HG03175 (cell line): ENCODE results near the gene LRMDA.
"Not testable (repeated sequence)": the region's sequence is repeated elsewhere in the genome, so short reads cannot be mapped to it uniquely, and the experiment has no call there.

Experiments used
- ATAC-seq: cut with Tn5 transposase; IDR thresholded peaks from one replicate; pipeline ENCODE4 v1.9.1; 2021; ENCODE audit warnings: mild to moderate bottlenecking, moderate library complexity; ENCODE audit not compliant: unreplicated experiment

The LRMDA gene

DNA sequence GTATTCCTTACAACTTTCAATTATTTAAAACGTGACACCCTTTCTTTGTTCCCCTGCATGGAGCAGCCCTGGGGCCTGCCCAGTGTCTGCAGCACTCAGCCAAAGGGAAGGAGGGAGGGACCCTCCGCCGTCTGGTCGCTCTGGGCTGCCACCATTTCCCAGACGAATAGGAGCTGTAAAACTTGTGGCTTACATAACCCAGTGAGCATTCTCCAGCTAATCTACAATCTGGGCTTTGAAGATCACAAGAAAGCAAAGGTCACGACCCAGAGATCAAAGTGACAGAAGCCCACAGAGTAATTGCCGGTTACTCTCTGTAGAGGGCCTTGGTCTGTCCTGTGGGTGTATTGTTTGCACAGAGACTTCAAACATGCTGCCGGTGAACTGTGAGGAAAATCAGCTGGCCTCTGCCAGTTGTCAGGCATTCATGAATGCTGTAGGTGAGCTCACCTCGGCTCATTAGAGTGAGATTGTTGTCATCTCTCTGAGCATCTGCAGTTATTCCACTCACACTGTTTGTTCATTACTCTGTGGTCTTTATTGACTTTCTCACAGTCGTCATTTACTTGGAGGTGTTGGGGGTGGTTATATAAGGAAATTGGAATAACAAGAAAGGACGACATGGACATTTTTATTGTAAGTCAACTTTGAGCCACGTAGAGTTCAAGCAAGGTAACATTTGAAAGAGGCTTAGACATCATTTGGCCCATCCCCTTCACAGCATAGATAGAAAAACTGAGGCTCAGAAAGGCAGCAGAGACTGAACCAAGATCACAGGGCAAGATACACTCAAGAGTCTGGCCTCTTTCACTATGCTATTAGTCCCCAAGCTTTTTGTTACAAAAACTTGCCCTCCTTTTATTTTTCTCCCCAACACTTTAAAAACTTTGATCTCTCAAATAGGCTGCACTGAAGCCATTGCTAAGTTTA is 619.8 kb downstream of the LRMDA start:
- no peak for ATAC-seq

DNA sequence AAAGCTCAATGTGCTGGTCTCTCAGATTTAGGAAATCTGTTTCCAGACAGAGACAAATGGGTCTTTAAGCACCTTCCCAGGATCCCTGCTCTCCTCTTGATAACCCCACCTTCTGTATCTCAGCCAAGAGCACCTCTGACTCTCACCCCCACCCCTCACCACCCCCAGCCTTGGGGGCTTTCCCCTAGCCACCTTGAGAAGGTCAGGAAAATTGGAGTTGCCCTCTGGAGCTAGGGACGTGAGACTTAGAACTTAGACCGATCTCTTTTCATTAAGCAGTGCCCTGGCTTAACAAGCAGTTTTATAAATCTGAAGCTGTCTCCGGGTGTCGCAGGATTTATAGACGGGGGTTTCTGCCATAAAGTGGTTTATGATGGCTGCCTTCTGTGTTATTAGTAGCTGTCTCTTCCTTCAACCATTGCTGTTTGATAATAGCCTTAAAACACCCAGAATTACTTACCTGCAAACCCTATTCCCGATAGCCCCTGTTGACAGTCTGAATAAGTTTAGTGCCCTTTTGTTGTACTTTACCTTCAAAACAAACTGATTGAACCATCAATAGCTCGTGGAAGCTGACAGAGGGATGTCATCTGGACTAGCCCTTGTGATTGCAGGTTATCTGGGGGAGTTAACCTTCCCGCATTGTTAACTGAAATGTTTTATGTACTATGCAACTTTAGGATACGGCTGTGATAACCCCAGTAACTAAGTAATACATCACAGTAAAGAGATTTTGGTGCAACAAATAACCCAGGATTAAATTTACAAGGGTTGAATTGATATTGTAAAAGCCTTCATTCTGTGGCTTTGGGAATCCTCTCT is 621.5 kb downstream of the LRMDA start:
- ATAC-seq, result no peak

DNA sequence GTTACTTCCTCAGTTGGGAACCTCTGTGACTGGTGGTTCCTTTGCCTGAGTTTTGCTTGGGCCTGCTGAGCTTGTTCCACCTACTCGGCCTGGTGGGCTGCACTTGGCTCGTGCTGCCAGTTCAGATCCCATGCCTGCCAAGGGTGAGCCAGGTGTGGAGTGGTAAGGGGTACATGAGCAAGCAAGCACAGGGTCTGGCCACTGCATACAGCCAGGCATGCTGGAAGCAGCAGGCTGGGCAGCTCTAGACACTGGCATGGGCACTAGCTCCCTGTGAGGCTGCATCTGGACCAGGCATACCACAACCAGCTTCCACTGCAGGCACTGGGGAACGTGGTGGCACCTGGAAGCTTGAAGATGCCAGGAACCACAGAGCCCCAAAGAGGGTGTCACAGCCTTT is 624.0 kb downstream of the LRMDA start:
- ATAC-seq, result no peak

DNA sequence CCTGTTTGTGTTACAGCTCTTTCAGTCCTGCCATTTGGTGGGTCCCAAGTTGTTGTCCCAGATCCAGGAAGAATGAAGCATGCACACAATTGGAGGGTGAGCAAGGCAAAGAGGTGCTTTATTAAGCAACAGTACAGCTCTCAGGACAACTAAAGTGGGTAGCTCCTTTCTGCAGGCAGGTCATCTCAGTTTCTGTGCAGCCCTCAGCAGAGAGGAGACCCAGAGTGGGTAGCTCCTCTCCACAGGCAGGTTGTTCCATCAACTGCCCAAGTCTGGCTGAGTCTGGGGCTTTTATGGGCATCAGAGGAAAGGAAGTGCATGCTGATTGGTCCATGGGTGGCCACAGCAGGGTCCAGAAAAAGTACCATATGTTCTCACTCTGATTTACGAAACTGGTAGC is 624.5 kb downstream of the LRMDA start:
- no peak for ATAC-seq

DNA sequence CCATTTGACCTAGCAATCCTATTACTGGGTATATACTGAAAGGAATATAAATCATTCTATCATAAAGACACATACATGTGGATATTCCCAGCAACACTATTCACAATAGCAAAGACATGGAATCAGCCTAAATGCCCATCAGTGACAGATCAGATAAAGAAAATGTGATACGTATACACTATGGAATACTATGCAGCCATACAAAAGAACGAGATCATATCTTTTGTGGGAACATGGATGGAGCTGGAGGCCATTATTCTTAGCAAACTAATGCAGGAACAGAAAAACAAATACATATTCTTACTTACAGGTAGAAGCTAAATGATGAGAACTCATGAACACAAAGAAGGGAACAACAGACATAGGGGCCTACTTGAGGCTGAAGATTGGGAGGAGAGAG is 629.6 kb downstream of the LRMDA start:
- ATAC-seq, result not testable (repeated sequence)

DNA sequence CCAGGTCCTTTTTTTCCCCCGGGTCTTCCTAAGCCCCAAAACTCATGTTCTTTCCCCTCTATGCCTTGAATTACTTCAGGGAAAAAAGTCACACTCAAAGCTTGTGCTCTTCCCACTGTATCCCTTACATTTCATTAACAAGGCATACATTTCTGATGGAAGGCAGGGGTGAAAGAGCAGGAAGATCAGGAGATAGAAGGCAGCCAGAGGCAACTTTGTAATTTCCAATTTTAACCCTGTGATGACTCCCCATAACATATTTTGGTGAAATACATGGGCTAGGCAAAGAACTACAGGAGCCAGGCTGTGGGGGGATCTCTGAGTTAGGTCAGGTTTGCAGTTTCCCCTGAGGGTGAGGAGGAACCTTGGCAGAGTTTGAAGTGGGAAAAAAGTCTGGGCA is 635.0 kb downstream of the LRMDA start:
- ATAC-seq, result no peak

DNA sequence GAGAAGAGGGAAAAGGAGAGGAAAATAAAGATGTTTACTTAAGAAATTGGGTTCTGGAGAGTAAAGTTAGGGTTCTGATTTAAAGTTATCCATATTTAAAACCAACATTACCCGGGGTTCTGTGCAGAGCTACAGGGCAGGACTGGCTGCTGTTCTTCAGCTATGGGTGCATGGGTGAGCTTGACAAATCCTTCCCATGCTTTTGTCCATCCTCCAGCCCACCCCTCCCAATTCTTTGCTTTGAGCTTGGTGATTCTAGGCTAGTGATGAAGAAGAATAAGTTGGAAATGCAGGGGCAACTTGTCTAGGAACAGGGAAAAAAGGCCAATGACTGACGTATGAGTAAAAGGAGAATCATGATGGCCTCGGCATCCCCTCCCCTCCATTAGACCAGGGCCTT is 636.0 kb downstream of the LRMDA start:
- ATAC-seq, result no peak

DNA sequence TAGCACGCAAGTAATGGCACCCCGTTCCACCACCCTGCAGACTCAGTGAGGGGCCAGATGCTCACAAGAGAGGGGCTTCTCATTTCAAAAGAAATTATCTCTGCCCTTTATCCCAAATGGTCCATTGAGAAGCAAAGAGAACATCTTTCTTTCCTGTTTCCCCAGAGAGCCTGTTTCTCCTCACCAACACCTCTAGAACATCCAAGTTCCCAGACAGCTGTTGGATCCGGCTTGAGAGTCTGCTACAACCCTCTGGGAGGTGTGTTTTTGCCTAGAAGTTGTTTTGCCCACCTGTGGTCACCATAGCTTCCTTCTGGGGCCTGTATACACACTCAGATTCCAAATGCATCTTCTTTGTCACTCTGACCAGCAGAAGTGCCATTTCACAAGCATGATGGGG is 637.4 kb downstream of the LRMDA start:
- ATAC-seq, result no peak

DNA sequence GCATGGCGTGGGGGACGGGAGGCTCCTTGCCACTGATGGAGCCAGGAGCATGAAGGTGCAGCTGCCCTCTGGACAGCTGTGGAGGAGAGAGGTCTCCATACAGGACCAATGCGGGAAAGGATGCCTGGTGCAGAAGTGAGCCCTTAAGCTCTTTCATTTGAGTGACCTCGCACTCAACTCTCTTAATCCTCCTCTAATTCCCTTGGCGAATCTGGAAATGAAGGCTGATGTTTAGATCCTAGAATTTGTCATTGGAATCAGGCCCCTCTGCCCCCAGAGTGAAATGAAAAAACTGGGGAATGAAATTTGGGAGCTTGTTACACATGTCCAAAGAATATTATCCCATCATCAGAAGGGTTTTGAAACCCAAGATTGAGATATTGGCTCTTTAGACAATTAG is 639.5 kb downstream of the LRMDA start:
- no peak for ATAC-seq

DNA sequence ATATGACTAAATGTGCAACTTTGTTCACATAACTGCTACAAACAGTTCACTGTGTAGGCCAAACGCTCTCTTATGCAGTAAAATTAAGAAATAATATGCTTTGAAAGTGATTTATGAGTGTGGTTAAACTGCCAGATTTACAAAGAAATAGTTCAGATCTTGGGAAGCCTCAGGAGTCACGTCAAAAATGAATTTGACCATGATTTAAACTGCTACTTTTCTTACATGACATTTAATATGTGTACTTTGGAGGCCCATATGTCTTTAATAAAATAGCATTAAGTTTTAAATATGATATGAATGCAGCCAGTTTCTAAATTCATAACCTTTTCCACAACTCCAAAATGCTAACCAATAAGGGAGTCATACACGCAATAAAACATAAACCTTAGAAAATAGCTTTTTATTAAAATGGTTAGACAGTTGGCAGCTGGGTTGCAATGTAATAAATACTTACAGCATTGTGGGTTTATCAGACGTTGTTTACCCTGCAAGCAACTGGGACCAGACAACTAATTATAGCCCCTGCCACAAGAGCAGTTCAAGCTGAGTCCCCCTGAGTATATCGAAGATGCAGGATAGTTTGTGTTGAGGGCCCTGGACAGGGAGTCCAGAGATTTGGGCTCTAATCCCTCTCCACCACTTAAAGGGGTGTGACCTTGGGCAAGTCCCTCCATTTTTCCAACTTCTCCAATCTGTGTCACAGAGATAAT is 640.4 kb downstream of the LRMDA start:
- ATAC-seq, result no peak

DNA sequence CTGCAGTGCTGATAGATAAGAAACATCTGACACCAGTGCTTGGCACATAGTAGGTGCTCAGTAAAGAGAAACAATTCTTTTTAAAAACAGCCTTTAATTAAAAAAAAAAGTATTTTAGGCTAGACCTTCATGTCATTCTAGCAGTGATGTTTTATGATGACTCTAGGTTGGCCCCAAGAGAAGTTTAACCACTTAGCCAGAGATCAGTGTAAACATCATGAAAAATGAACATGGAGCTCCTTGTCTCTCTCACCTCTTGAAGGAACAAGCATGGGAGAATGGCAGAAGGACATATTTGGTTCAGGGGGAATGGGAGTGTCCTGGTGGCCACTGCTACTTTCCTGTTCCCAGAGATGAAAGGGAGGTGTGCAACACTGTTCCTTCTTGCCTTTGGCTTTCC is 641.0 kb downstream of the LRMDA start:
- no peak for ATAC-seq

DNA sequence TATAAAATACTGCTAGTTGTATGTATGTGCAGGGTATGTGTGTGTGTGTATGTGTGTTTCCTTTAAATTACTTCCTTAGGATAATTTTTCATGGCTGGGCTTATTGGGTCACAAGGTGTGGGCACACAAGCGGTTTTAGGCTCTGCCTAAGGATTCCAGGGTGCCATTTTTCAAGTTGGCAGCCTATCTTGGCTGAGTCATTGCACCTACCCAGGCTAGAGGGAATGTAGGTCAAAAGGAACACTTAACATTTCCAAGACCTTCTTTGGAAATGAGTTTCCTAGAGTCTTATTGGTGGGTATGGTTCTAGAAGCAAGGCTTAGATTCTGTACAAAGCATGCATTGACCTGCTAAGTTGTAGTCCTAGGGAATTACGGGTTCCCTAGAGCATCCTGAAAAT is 642.1 kb downstream of the LRMDA start:
- ATAC-seq, result no peak

DNA sequence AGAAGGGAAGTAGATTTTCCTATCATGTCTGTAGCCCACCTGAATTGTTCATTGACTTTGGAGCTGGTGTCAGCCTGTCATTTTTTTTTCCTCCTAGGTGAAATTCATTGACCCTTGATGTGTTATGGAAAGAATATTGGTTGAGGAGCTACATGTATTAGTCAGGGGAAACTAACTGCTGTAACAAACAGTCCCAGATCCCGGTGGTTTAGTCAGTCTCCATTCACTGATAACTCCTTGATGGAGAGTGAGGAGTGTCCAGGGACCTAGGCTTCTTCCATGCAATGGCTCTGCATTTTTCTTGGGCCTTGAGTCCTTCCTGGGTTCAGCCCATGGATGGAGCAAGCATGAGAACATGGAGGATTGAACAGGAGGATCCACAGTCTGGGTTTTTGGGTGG is 643.2 kb downstream of the LRMDA start:
- no peak for ATAC-seq

DNA sequence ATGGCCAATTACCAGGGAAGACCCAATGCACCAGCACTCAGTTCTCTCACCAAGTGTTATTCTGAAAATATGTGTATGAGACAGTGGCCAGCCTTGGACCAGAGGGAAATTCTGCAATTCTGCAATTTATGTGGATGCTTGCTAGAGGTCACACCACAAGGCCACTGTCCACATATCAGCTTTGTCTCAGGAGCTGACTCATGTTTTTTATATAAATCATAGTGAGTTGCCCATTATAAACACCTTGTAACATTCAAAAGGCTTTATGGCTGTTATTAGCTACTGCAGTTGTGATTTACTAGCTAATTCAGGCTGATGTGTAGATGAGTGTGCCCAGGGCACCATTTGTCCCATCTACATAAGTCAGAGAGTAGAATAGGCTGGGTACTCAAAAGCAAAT is 649.0 kb downstream of the LRMDA start:
- no peak for ATAC-seq

DNA sequence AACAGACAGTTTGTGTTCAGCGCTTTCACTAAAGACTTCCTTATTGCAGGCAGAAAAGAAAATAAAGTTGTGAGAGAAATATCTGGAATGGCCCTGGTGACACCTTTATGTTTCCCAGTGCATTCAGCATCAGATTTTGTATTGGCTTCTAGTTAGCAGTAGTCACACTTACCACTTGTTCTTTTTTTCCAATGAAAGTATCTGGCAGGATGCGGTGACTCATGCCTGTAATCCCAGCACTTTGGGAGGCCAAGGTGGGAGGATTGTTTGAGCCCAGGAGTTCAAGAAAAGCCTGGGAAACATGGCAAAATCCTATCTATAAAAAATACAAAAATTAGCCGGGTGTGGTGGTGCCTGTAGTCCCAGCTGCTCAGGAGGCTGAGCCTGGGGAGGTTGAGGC is 649.6 kb downstream of the LRMDA start:
- no peak for ATAC-seq

DNA sequence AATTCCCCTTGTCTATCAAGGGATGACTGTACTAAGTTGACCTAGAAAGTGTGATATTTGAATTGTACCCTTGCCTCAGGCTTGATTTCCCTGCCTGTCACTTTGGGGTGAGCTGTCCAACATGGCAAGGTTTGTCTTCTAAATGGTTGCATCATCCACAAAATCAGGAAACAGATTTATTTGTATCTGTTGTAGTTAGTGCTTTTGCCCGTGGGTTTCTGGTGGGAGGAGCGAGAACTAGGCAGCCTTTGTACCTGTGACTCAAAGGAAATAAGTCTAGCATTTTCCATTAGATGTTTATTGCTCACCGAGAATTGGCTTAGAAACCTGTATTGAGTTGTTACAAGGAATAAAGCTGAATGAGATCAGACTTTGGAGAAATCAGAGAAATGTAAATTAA is 650.8 kb downstream of the LRMDA start:
- ATAC-seq, result no peak

DNA sequence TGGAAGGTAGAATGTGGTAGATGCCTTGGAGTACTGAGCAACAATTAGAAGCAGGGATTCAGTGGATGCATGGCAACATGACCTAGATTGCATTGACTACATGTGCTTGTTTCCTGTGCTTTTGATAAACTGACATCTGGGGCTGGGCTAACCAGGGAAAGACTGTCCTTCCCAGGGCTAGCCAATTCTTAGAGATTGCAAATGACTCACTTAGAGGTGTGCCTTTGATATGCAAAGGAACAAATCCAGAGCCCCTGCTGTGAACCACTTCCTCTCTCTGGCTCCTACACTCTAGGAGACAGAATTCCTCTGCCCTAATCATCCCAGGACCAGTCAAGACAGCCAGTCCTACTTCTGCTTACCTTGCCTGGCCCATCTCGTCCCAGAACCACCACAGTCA is 651.5 kb downstream of the LRMDA start:
- ATAC-seq, result no peak

DNA sequence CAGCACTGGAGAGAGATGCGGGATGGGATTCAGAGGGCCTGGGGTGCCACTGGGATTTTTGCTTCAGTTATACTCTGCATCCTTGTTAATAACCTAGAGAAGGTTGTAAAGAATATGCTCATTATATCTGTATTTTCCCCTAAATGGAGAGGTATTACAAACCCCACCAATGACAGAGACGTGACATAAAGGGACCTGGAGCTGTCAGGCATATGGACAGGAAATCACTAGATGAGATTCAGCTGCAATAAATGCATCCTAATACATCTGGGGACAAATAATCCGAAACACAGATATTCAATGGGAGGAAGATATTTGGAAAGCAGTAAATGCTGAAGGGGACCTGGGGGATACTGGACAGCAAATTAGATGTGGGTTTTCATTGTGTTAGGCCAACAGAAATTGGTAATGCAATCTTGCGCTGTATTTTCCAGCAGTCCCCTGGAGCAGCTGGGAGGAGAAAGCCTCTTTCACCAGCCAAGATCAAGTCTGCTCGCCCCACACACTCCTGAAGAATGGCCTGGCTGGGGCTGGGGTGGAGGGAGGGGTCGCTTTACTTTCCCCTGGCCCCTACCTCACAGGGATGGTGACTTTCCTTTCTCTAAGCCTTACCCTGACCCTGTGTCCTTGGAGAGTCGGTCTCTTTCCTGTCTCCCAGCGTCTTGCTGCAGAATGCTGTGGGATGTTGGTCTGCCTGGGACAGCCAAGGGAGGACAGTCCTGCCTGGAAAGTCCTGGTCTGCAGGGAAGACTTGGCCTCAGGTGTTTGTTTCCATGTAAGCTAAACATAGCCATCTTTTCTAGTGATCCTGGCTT is 653.8 kb downstream of the LRMDA start:
- no peak for ATAC-seq

DNA sequence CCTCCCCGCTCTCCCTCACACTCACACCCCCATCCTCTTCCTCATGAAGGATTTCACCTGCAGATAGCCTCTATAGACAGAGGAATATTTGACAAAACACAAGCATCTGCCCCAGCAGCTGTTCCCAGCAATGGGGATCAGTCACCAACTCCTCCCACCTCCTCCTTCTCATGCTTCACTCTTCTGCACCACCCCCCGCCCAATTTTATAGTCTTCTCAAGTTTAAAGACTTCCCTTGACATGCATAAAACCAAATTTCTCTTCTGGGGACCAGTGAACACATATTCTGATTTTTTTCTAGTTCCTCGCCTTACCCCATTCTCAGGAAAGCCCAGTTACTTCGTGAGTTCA is 654.4 kb downstream of the LRMDA start:
- ATAC-seq, result no peak

DNA sequence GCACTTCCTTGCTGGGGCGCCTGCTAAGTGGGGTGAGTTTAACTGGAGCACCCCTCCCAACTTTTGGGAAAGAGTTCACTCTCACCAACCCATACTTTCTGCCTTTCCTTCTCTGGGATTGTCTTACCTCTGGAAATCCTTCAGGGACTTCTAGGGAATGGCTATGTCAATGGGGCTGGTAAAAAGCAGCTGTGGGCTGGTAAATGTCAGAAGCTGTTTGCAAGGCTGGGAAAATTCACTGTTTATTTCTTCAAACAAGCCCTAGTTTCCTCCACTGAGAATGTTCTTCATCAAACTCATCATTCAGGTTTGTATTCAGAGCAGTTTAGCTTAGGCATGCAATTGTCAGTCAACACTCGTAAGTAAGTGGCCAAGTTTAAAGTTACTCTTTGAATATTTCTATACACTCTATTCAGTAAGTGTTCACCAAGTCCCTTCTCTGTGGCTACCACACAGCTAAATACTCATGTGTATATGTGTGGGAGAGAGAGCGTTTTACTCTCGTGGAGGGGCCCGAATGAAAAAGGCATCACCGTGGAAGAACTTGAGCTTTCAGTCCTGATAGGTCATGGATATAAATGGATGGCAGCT is 654.8 kb downstream of the LRMDA start:
- ATAC-seq, result no peak
